Measurements from ENCODE around the gene SLC6A3. TPM values are rescaled to one million over a fixed set of nuclear protein-coding genes. Genes with fewer than 3 reads are reported as not detected.
"Not testable (repeated sequence)": the region's sequence is repeated elsewhere in the genome, so short reads cannot be mapped to it uniquely, and the experiment has no call there.

The SLC6A3 gene
- total and polyA plus RNA-seq, 3 experiments from 2014 or later, result not detected

DNA sequence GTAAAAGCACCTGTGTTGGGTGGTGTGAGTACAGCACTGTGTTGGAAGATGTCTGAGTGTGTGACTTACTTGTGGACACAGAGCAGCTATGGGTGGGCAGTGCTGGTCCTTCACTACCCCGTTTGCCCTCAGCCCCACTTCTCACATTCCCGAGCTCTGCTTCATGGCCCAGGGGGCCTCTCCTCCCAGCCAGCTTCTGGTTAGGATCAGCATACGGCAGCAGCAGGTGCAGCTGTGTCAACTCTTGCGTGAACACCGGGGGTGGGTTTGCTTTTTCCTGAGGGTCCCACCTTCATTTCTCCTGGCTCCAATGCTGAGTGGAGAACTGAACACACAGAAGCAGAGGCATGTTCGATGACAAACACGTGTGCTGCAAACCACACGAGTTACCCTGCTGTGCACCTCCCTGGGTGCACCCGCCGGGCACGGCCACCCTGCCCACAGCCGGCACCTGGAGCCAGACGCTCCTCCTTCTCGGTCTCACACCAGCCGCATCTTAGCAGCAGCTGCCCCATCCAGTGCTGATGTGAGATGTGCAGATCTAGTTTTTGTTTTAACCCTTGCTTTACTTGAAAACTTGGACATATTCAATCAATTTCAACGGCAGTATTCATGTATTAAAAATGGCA is 14.9 kb upstream of the SLC6A3 start:
- POLR2A ChIA-PET, result no interaction called here

DNA sequence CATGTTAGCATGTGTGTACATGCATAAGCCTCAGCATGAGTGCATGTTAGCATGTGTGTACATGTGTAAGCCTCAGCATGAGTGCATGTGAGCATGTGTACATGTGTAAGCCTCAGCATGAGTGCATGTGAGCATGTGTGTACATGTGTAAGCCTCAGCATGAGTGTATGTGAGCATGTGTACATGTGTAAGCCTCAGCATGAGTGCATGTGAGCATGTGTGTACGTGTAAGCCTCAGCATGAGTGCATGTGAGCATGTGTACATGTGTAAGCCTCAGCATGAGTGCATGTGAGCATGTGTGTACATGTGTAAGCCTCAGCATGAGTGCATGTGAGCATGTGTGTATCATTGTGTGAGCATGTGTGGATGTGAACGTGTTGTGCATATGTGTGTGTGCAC is 14.2 kb upstream of the SLC6A3 start:
- H3K27ac ChIP-seq (ENCODE audit: low read depth, low read length); H3K27me3 ChIP-seq (ENCODE audit: insufficient read depth, low read length, poor library complexity, severe bottlenecking); H3K9me3 ChIP-seq (ENCODE audit: low read length); DNase-seq; POLR2A ChIA-PET; H3K4me1 ChIP-seq (ENCODE audit: insufficient read depth, low read length); H3K27me3 Mint-ChIP-seq; H3K4me3 Mint-ChIP-seq; H3K4me3 ChIP-seq (ENCODE audit: low read length); H3K27ac Mint-ChIP-seq; H3K4me1 Mint-ChIP-seq; CTCF ChIA-PET: not testable (repeated sequence)
- Mint-ChIP-seq H3K9me3 (peaks cover 0 to 13% (median 6%) of the 10 kb centered on the region in 5 donors), H3K36me3 (peaks cover 5 to 48% (median 6%) of the 10 kb centered on the region in 3 donors)
- H3K36me3 ChIP-seq (ENCODE audit: insufficient read depth, low read length), result peaks cover 10% of the 10 kb centered on the region

More for the DNA sequence above, 14.9 kb upstream of the SLC6A3 start:
- Mint-ChIP-seq H3K27me3 (peaks cover 0 to 1% of the 10 kb centered on the region in 2 donors), H3K27ac (peak overlapping the region in 1 of 8 donors; percentile 33), H3K4me3 (no peak overlapping the region), H3K36me3 (peaks cover 5 to 55% (median 10%) of the 10 kb centered on the region in 3 donors), H3K4me1 (peaks cover 0 to 3% (median 0%) of the 10 kb centered on the region in 3 donors), H3K9me3 (peaks cover 0 to 8% (median 1%) of the 10 kb centered on the region in 5 donors)
- Histone ChIP-seq H3K4me3 (ENCODE audit: low read length) (no peak overlapping the region), H3K36me3 (ENCODE audit: insufficient read depth, low read length) (peaks cover 10% of the 10 kb centered on the region), H3K27ac (ENCODE audit: low read depth, low read length) (no peak overlapping the region), H3K4me1 (ENCODE audit: insufficient read depth, low read length) (no peaks in the 10 kb centered on the region), H3K27me3 (ENCODE audit: insufficient read depth, low read length, poor library complexity, severe bottlenecking) (no peaks in the 10 kb centered on the region), H3K9me3 (ENCODE audit: low read length) (peaks cover 4% of the 10 kb centered on the region)
- peak in 1 of 5 donors; percentile 27 for DNase-seq
- CTCF ChIA-PET, result no interaction called here

- DNase-seq; H3K27ac ChIP-seq (ENCODE audit: low read depth, low read length); H3K36me3 ChIP-seq (ENCODE audit: insufficient read depth, low read length); H3K4me3 Mint-ChIP-seq; H3K4me3 ChIP-seq (ENCODE audit: low read length); H3K4me1 ChIP-seq (ENCODE audit: insufficient read depth, low read length); H3K27ac Mint-ChIP-seq; H3K4me1 Mint-ChIP-seq; POLR2A ChIA-PET; H3K9me3 ChIP-seq (ENCODE audit: low read length); H3K27me3 ChIP-seq (ENCODE audit: insufficient read depth, low read length, poor library complexity, severe bottlenecking): not testable (repeated sequence)
- CTCF ChIA-PET, result interaction anchor here (1.8 kb wide), 1 partner anchor 12 kb away, joined by 4 read pairs; no protein-coding TSS in a partner anchor
- peaks cover 8 to 16% of the 10 kb centered on the region in 2 donors for H3K27me3 Mint-ChIP-seq
- H3K36me3 Mint-ChIP-seq, result peaks cover 5 to 18% (median 6%) of the 10 kb centered on the region in 3 donors
- peaks cover 0 to 28% (median 21%) of the 10 kb centered on the region in 5 donors for H3K9me3 Mint-ChIP-seq
These were observed 11.1 kb upstream of the SLC6A3 start for GRCh38 chr5:1456110-1456881.

DNA sequence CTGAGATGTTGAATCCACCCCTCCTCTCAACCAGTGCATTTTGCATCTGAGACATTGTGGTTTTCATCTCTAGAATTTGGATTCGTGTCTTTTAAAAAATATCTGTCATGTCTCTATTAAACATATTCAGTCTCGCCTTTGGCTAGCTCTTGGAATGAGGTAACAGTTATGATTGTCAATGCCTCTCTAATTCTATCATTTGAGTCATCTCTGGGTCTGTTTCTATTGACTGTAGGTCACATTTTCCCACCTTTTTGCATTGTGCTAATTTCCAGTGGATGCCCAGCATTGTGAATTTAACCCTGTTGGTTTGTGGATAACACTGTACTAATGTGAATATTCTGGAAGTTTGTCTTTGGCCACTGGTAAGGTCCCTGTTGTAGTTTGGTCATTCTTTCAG is 8.4 kb upstream of the SLC6A3 start:
- ChIA-PET CTCF (no interaction called here), POLR2A (no interaction called here)
- no peak for DNase-seq
- Mint-ChIP-seq H3K36me3 (peaks cover 0 to 5% (median 4%) of the 10 kb centered on the region in 3 donors), H3K27me3 (peaks cover 12 to 21% of the 10 kb centered on the region in 2 donors), H3K27ac (no peak overlapping the region), H3K9me3 (peaks cover 0 to 28% (median 21%) of the 10 kb centered on the region in 5 donors), H3K4me3 (no peak overlapping the region), H3K4me1 (peaks cover 5 to 13% (median 7%) of the 10 kb centered on the region in 3 donors)
- H3K27ac ChIP-seq (ENCODE audit: low read depth, low read length), result no peak overlapping the region
- peaks cover 3% of the 10 kb centered on the region for H3K4me1 ChIP-seq (ENCODE audit: insufficient read depth, low read length)
- no peaks in the 10 kb centered on the region for H3K27me3 ChIP-seq (ENCODE audit: insufficient read depth, low read length, poor library complexity, severe bottlenecking)
- peaks cover 4% of the 10 kb centered on the region for H3K9me3 ChIP-seq (ENCODE audit: low read length)
- no peaks in the 10 kb centered on the region for H3K36me3 ChIP-seq (ENCODE audit: insufficient read depth, low read length)
- H3K4me3 ChIP-seq (ENCODE audit: low read length), result no peak overlapping the region

DNA sequence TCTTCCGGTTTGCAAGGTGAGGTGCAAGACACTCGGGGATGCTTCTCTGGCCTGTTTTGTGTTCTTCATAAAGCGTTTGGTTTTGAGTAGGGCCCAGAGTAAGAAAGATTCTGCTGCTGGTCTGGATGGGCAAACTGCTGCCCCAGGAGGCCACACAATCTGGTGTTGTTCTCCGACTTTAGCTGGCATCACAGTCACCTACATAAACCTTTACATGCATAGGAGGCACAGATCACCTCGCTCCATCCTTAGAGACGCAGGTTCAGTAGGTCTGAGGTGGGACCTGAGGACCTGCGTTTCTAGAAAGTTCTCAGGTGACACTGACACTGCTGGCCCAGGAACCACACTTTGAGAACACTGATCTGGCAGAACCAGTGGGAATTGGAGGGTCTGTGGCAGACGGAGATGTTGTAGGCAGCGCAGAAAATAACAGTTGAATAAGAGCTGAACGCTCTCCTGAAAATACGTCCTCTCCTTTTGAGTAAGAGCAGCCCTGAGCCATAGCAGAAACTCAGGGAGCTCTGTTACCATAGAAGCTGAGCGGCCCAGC is 3.9 kb upstream of the SLC6A3 start:
- Histone ChIP-seq H3K27ac (ENCODE audit: low read depth, low read length) (no peak overlapping the region), H3K9me3 (ENCODE audit: low read length) (no peaks in the 10 kb centered on the region), H3K36me3 (ENCODE audit: insufficient read depth, low read length) (no peaks in the 10 kb centered on the region), H3K4me3 (ENCODE audit: low read length) (no peak overlapping the region), H3K27me3 (ENCODE audit: insufficient read depth, low read length, poor library complexity, severe bottlenecking) (peaks cover 1% of the 10 kb centered on the region), H3K4me1 (ENCODE audit: insufficient read depth, low read length) (peaks cover 14% of the 10 kb centered on the region)
- Mint-ChIP-seq H3K27ac (peak overlapping the region in 4 of 8 donors; percentile 36 to 88 (median 68)), H3K4me1 (peaks cover 24 to 37% (median 28%) of the 10 kb centered on the region in 3 donors), H3K27me3 (peaks cover 16 to 33% of the 10 kb centered on the region in 2 donors), H3K9me3 (peaks cover 0 to 13% (median 12%) of the 10 kb centered on the region in 5 donors), H3K4me3 (peak overlapping the region in 4 of 7 donors; percentile 1 to 83 (median 59)), H3K36me3 (no peaks in the 10 kb centered on the region)
- ChIA-PET POLR2A (interaction anchor here (0.5 kb wide), 1 partner anchor 43 kb away, joined by 3 read pairs; no protein-coding TSS in a partner anchor), CTCF (no interaction called here)
- DNase-seq, result no peak

DNA sequence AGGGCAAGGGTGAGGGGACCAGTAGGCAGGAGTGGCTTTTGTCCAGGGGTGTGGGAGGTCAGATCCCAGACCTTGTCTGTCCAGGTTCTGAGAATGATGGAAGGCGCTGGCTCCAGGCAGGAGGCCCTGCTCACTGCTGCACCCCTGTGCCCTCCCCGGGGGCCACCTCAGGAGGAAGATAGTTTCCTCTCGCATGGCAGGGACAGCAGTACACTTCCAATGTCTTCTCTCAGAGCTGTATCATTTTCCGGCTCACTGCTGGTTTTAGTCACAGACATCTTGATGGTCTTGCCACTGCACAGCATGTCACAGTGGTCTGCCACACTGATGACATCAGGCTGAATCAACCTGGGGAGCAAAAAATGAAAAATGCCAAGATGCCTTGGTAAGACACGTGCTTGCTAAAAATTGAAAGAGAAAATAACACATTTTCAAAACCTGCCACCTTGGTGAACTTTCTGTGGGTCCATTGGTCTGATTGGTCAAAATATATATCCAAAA is 3.3 kb upstream of the SLC6A3 start:
- H3K4me3 ChIP-seq (ENCODE audit: low read length), result no peak overlapping the region
- no peak overlapping the region for H3K27ac ChIP-seq (ENCODE audit: low read depth, low read length)
- peak overlapping the region in 5 of 8 donors; percentile 36 to 88 (median 57) for H3K27ac Mint-ChIP-seq
- peaks cover 17 to 39% of the 10 kb centered on the region in 2 donors for H3K27me3 Mint-ChIP-seq
- peaks cover 14% of the 10 kb centered on the region for H3K4me1 ChIP-seq (ENCODE audit: insufficient read depth, low read length)
- H3K4me3 Mint-ChIP-seq, result peak overlapping the region; percentile 1 to 83 (median 34)
- H3K4me1 Mint-ChIP-seq, result peaks cover 27 to 43% (median 31%) of the 10 kb centered on the region in 3 donors
- H3K9me3 ChIP-seq (ENCODE audit: low read length), result no peaks in the 10 kb centered on the region
- peaks cover 0 to 8% (median 6%) of the 10 kb centered on the region in 5 donors for H3K9me3 Mint-ChIP-seq
- DNase-seq, result no peak
- CTCF ChIA-PET, result no interaction called here
- H3K36me3 Mint-ChIP-seq, result no peaks in the 10 kb centered on the region
- H3K27me3 ChIP-seq (ENCODE audit: insufficient read depth, low read length, poor library complexity, severe bottlenecking), result peaks cover 7% of the 10 kb centered on the region
- POLR2A ChIA-PET, result interaction anchor here (0.5 kb wide), 1 partner anchor 43 kb away, joined by 3 read pairs; no protein-coding TSS in a partner anchor
- no peaks in the 10 kb centered on the region for H3K36me3 ChIP-seq (ENCODE audit: insufficient read depth, low read length)

GRCh38 chr5:1447671-1448361 is 2.6 kb upstream of the SLC6A3 start:
- Histone ChIP-seq H3K36me3 (ENCODE audit: insufficient read depth, low read length) (no peaks in the 10 kb centered on the region), H3K4me1 (ENCODE audit: insufficient read depth, low read length) (peaks cover 14% of the 10 kb centered on the region), H3K27ac (ENCODE audit: low read depth, low read length) (no peak overlapping the region), H3K9me3 (ENCODE audit: low read length) (no peaks in the 10 kb centered on the region), H3K27me3 (ENCODE audit: insufficient read depth, low read length, poor library complexity, severe bottlenecking) (peaks cover 13% of the 10 kb centered on the region), H3K4me3 (ENCODE audit: low read length) (no peak overlapping the region)
- DNase-seq, result peak in 3 of 5 donors; percentile 6 to 72 (median 16)
- Mint-ChIP-seq H3K4me1 (peaks cover 27 to 44% (median 31%) of the 10 kb centered on the region in 3 donors), H3K4me3 (peak overlapping the region; percentile 15 to 79 (median 48)), H3K9me3 (peaks cover 0 to under 1% (median 0%) of the 10 kb centered on the region in 5 donors), H3K36me3 (no peaks in the 10 kb centered on the region), H3K27ac (peak overlapping the region in 2 of 8 donors; percentile 58 to 92), H3K27me3 (peaks cover 22 to 39% of the 10 kb centered on the region in 2 donors)
- POLR2A ChIA-PET, result no interaction called here
- CTCF ChIA-PET, result no interaction called here

Data from CD8-positive, alpha-beta memory T cell (primary cell).